HCT116 (cell line): ENCODE data around the gene TAGLN. TPM values are rescaled to one million over a fixed set of nuclear protein-coding genes. Genes with fewer than 3 reads are reported as not detected.

Experiments used
- ATAC-seq: fragments of 200-7000 bp; cut with Tn5 transposase; 2 replicates; pipeline ENCODE4 v1.9.1; 2020; ENCODE audit warnings: mild to moderate bottlenecking, moderate library complexity
- BruUV-seq: library from RNA; stranded (reverse); fragments of 400-500 nt; replicated peaks from 2 replicates; lab custom pipeline; 2021; lab: Mats Ljungman, UMichigan
- CTCF ChIA-PET: fragments of 300-600 bp; sonication (Branson Sonifier 250); formaldehyde crosslinking; loops from one replicate; lab custom pipeline; 2021; ENCODE audit warnings: antibody characterized with exemption; lab: Charles Lee
- POLR2A ChIA-PET: fragments of 300-600, 350-600 bp; sonication (Branson Sonifier 250); formaldehyde crosslinking; loops from one replicate; lab custom pipeline; 2021; ENCODE audit warnings: antibody characterized with exemption; lab: Charles Lee
- RAD21 ChIA-PET, 2 experiments: fragments of 300-600 bp; sonication (Branson Sonifier 250); formaldehyde crosslinking; loops; one replicate each; lab custom pipeline; 2023; ENCODE audit warnings: low total read pairs in 2 of 2; ENCODE audit not compliant: uncharacterized antibody in 2 of 2, unreplicated experiment in 2 of 2, low non-redundant PET in 1 of 2; lab: Charles Lee
- DNase-seq: peaks from one replicate; pipeline ENCODE4 v3.0.0-alpha.2; 2010; ENCODE audit warnings: low read depth, low spot score
- H2AFZ ChIP-seq: fragments of 200-600 bp; shearing (Covaris generic), sonication (generic); 2 replicates; pipeline ENCODE4 v1.6.1; 2017; ENCODE audit warnings: low read depth, mixed run types, mixed read lengths, antibody characterized with exemption, low read length; ENCODE audit not compliant: poor library complexity, severe bottlenecking
- H3K27ac ChIP-seq: 2 replicates; pipeline ENCODE4 v1.5.1; 2012; ENCODE audit warnings: low read depth, low read length
- H3K27me3 ChIP-seq: fragments of 200-600 bp; sonication (generic); 2 replicates; pipeline ENCODE4 v1.6.1; 2016; ENCODE audit warnings: mixed run types, low read length, mixed read lengths; ENCODE audit not compliant: insufficient read depth
- H3K36me3 ChIP-seq, 2 experiments: fragments of 200-500 bp in 1 of 2; fragments of 200-600 bp in 1 of 2; sonication (Bioruptor generic) in 1 of 2; sonication (generic) in 1 of 2; 2 replicates each; pipeline versions ENCODE4 v1.5.1 to v1.6.1; 2014 to 2016; ENCODE audit warnings: low read length in 2 of 2, inconsistent platforms in 1 of 2, mixed read lengths in 1 of 2, mixed run types in 1 of 2; ENCODE audit not compliant: insufficient read depth in 2 of 2, control insufficient read depth in 1 of 2
- H3K4me1 ChIP-seq, 2 experiments: fragments of 200-600 bp in 1 of 2; sonication (generic) in 1 of 2; 2 replicates each; pipeline versions ENCODE4 v1.5.1 to v1.6.1; 2012 to 2017; ENCODE audit warnings: low read length in 2 of 2, inconsistent platforms in 1 of 2, mild to moderate bottlenecking in 1 of 2, mixed read lengths in 1 of 2, mixed run types in 1 of 2, moderate library complexity in 1 of 2; ENCODE audit not compliant: insufficient read depth in 2 of 2, control insufficient read depth in 1 of 2
- H3K4me2 ChIP-seq: fragments of 200-600 bp; sonication (generic); 2 replicates; pipeline ENCODE4 v1.6.1; 2017; ENCODE audit warnings: mixed run types, low read length, mixed read lengths
- H3K4me3 ChIP-seq, 2 experiments: fragments of 200-600 bp in 1 of 2; sonication (generic) in 1 of 2; replicated peaks in 1 of 2; 2 replicates each; pipeline ENCODE4 v1.5.1; 2011 to 2016; ENCODE audit warnings: low read length in 2 of 2, control low read depth in 1 of 2, low read depth in 1 of 2, mild to moderate bottlenecking in 1 of 2, mixed read lengths in 1 of 2, mixed run types in 1 of 2
- H3K79me2 ChIP-seq: fragments of 200-600 bp; sonication (generic); 2 replicates; pipeline ENCODE4 v1.6.1; 2017; ENCODE audit warnings: mild to moderate bottlenecking, mixed run types, low read length, moderate library complexity, mixed read lengths; ENCODE audit not compliant: insufficient read depth
- H3K9ac ChIP-seq: fragments of 200-600 bp; sonication (generic); 2 replicates; pipeline ENCODE4 v1.6.1; 2016; ENCODE audit warnings: low read length, mixed read lengths
- H3K9me2 ChIP-seq: fragments of 200-600 bp; sonication (generic), shearing (Covaris generic); 2 replicates; pipeline ENCODE4 v1.6.1; 2017; ENCODE audit warnings: mixed run types, mild to moderate bottlenecking, moderate library complexity; ENCODE audit not compliant: insufficient read depth
- H3K9me3 ChIP-seq, 2 experiments: fragments of 200-500 bp in 1 of 2; fragments of 200-600 bp in 1 of 2; sonication (Bioruptor generic) in 1 of 2; sonication (generic) in 1 of 2; 2 replicates each; pipeline ENCODE4 v1.6.1; 2014 to 2017; ENCODE audit warnings: low read length in 2 of 2, mixed read lengths in 2 of 2, inconsistent platforms in 1 of 2, low read depth in 1 of 2, mild to moderate bottlenecking in 1 of 2, mixed run types in 1 of 2, moderate library complexity in 1 of 2; ENCODE audit not compliant: control insufficient read depth in 1 of 2, insufficient read depth in 1 of 2
- H4K20me1 ChIP-seq: fragments of 200-600 bp; sonication (generic), shearing (Covaris generic); 2 replicates; pipeline ENCODE4 v1.6.1; 2017; ENCODE audit warnings: mixed run types, mild to moderate bottlenecking, moderate library complexity; ENCODE audit not compliant: insufficient read depth
- POLR2AphosphoS5 ChIP-seq: IDR thresholded peaks from 2 replicates; pipeline ENCODE4 v1.6.1; 2011; ENCODE audit warnings: mild to moderate bottlenecking, low read depth, low read length, moderate library complexity
- SIN3A ChIP-seq: IDR thresholded peaks from 2 replicates; pipeline ENCODE4 v1.6.1; 2012; ENCODE audit warnings: low read depth
- TCF7L2 ChIP-seq: IDR thresholded peaks from 2 replicates; pipeline ENCODE4 v1.7.0; 2011; ENCODE audit warnings: borderline replicate concordance, inconsistent platforms; ENCODE audit not compliant: insufficient read depth, insufficient read length; ENCODE audit errors: extremely low read depth
- intact Hi-C: fragments of 100-400 bp; cut with micrococcal nuclease; formaldehyde crosslinking; loops from 2 replicates; pipeline ENCODE4 v1.10.0; 2022
- total RNA-seq: library from RNA; stranded (reverse); gene quantifications from one replicate; pipeline ENCODE4 v1.2.1, GENCODE V29; 2021; ENCODE audit not compliant: unreplicated experiment

TAGLN gene
- total RNA-seq, 1 experiment from 2014 or later: 10.0 TPM

GRCh38 chr11:117171404-117172061 lies 27.6 kb upstream of the TAGLN start:
- ChIA-PET POLR2A (no interaction called here), RAD21 (no interaction called here), CTCF (no interaction called here)
- ATAC-seq: no peak
- H3K36me3 ChIP-seq: peaks cover 16 to 24% of the 10 kb centered on the region in 2 experiments; a peak in 3 of 4 replicates
- no TSS peak for BruUV-seq
- no peak overlapping the region for H3K9ac ChIP-seq
- H4K20me1 ChIP-seq: 0 out of 2 replicates have a peak, but pooled peaks cover 6% of the 10 kb centered on the region
- peaks cover 18 to 49% of the 10 kb centered on the region in 2 experiments for H3K4me1 ChIP-seq
- H3K27ac ChIP-seq: no peak overlapping the region
- peaks cover 9% of the 10 kb centered on the region; the same call in 1 of the 2 replicates for H3K79me2 ChIP-seq
- no peaks in the 10 kb centered on the region for H3K9me2 ChIP-seq
- TF ChIP-seq SIN3A (no peak), POLR2AphosphoS5 (0 out of 2 replicates have a peak, but pooled peaks have one; percentile 2)
- intact Hi-C loops: no loop called here
- no peak overlapping the region for H3K4me3 ChIP-seq
- H3K4me2 ChIP-seq: peak overlapping the region; percentile 7; the same call in 1 of the 2 replicates
- no peak overlapping the region for H2AFZ ChIP-seq
- no peak for DNase-seq
- no peaks in the 10 kb centered on the region for H3K9me3 ChIP-seq
- H3K27me3 ChIP-seq: no peaks in the 10 kb centered on the region

GRCh38 chr11:117172724-117173421 lies 26.3 kb upstream of the TAGLN start:
- ChIA-PET RAD21 (no interaction called here), POLR2A (interaction anchor here (0.7 kb wide), 1 partner anchor 14 kb away, joined by 3 read pairs; no protein-coding TSS in a partner anchor), CTCF (interaction anchor here (1.0 kb wide), 1 partner anchor 8 kb away, joined by 4 read pairs; no protein-coding TSS in a partner anchor)
- no peak overlapping the region for H2AFZ ChIP-seq
- H4K20me1 ChIP-seq: 0 out of 2 replicates have a peak, but pooled peaks cover 6% of the 10 kb centered on the region
- ATAC-seq (no peak), DNase-seq (no peak)
- intact Hi-C loops: no loop called here
- no peaks in the 10 kb centered on the region for H3K9me2 ChIP-seq
- TF ChIP-seq TCF7L2: no peak
- peaks cover 9% of the 10 kb centered on the region; the same call in 1 of the 2 replicates for H3K79me2 ChIP-seq
- H3K4me3 ChIP-seq: no peak overlapping the region
- H3K9ac ChIP-seq: peak overlapping the region; percentile 48; the same call in 1 of the 2 replicates
- H3K4me2 ChIP-seq: peak overlapping the region; percentile 74
- H3K9me3 ChIP-seq: no peaks in the 10 kb centered on the region
- no TSS peak for BruUV-seq
- H3K4me1 ChIP-seq: peaks cover 24 to 56% of the 10 kb centered on the region in 2 experiments
- H3K36me3 ChIP-seq: peaks cover 10 to 11% of the 10 kb centered on the region in 2 experiments; a peak in 3 of 4 replicates
- H3K27ac ChIP-seq: no peak overlapping the region; the same call in 1 of the 2 replicates
- H3K27me3 ChIP-seq: no peaks in the 10 kb centered on the region
